GM12878 (cell line): ENCODE results near the gene DEXI. TPM values are rescaled to one million over a fixed set of nuclear protein-coding genes. Genes with fewer than 3 reads are reported as not detected.
A peak's percentile ranks its signal among the peaks of the same experiment; 100 is the strongest.

Source experiments
- ATAC-seq: fragments of 200-7000 bp; cut with Tn5 transposase; 3 replicates; pipeline ENCODE4 v1.9.1; 2020; ENCODE audit warnings: mild to moderate bottlenecking, moderate library complexity
- BruUV-seq: library from RNA; stranded (reverse); fragments of 400-500 nt; replicated peaks from 2 replicates; lab custom pipeline; 2021; lab: Mats Ljungman, UMichigan
- CTCF ChIA-PET: fragments of 300-600 bp; sonication (Branson Sonifier 250); formaldehyde crosslinking; extraction: SDS; loops from one replicate; lab custom pipeline; 2021; ENCODE audit warnings: inconsistent platforms; lab: Yijun Ruan, JAX
- POLR2A ChIA-PET: fragments of 350-600 bp; formaldehyde crosslinking; extraction: SDS; loops from one replicate; lab custom pipeline; 2021; ENCODE audit warnings: inconsistent platforms; lab: Charles Lee
- RAD21 ChIA-PET: fragments of 300-600 bp; sonication (Branson Sonifier 250); formaldehyde crosslinking; loops from one replicate; lab custom pipeline; 2023; ENCODE audit warnings: antibody characterized with exemption; ENCODE audit not compliant: unreplicated experiment; lab: Charles Lee
- SMC1A ChIA-PET: fragments of 300-600 bp; sonication (Branson Sonifier 250); formaldehyde crosslinking; loops from one replicate; lab custom pipeline; 2023; ENCODE audit not compliant: unreplicated experiment, uncharacterized antibody; lab: Charles Lee
- DNase-seq: peaks from one replicate; pipeline ENCODE4 v3.0.0-alpha.2; 2011; ENCODE audit warnings: low read depth, low spot score
- FAIRE-seq: peaks from 3 replicates; lab custom pipeline; 2011; peaks lifted over from hg19 to GRCh38; lab: Jason Lieb, UNC
- H2AFZ ChIP-seq: 2 replicates; pipeline ENCODE4 v1.6.0; 2011; ENCODE audit warnings: low read depth, low read length, control low read depth; ENCODE audit not compliant: control insufficient read depth
- H3K27ac ChIP-seq: 2 replicates; pipeline ENCODE4 v1.5.1; 2011; ENCODE audit warnings: control low read depth; ENCODE audit not compliant: control insufficient read depth, insufficient read depth
- H3K27me3 ChIP-seq, 2 experiments: replicated peaks in 1 of 2; 2 replicates each; pipeline versions ENCODE4 v1.6.0 to v1.6.1; 2011; ENCODE audit warnings: low read length in 1 of 2; ENCODE audit not compliant: control insufficient read depth in 2 of 2, insufficient read depth in 2 of 2
- H3K36me3 ChIP-seq, 2 experiments: 2 replicates each; pipeline ENCODE4 v1.5.1; 2011; ENCODE audit warnings: low read length in 1 of 2; ENCODE audit not compliant: control insufficient read depth in 2 of 2, insufficient read depth in 2 of 2
- H3K4me1 ChIP-seq: 2 replicates; pipeline ENCODE4 v1.6.1; 2011; ENCODE audit warnings: mild to moderate bottlenecking, low read length, moderate library complexity, mixed read lengths; ENCODE audit not compliant: control insufficient read depth, insufficient read depth
- H3K4me2 ChIP-seq: 2 replicates; pipeline ENCODE4 v1.6.0; 2011; ENCODE audit warnings: control low read depth; ENCODE audit not compliant: control insufficient read depth, insufficient read depth
- H3K4me3 ChIP-seq: fragments of 200-600 bp; sonication (generic); 2 replicates; pipeline ENCODE4 v1.5.1; 2016
- H3K79me2 ChIP-seq: 2 replicates; pipeline ENCODE4 v1.6.0; 2011; ENCODE audit warnings: low read length; ENCODE audit not compliant: control insufficient read depth, insufficient read depth
- H3K9ac ChIP-seq: 2 replicates; pipeline ENCODE4 v1.8.0; 2011; ENCODE audit warnings: low read length, control low read depth, mixed read lengths; ENCODE audit not compliant: control insufficient read depth, insufficient read depth
- H3K9me3 ChIP-seq: replicated peaks from 3 replicates; pipeline ENCODE4 v1.5.1; 2011; ENCODE audit warnings: mild to moderate bottlenecking, low read length; ENCODE audit not compliant: control insufficient read depth, insufficient read depth
- H4K20me1 ChIP-seq: 2 replicates; pipeline ENCODE4 v1.6.0; 2011; ENCODE audit not compliant: control insufficient read depth, insufficient read depth
- BCL11A ChIP-seq: IDR thresholded peaks from 2 replicates; pipeline ENCODE4 v1.6.1; 2011; ENCODE audit warnings: low read depth, low read length
- BRCA1 ChIP-seq: IDR thresholded peaks from 2 replicates; pipeline ENCODE4 v1.6.1; 2011; ENCODE audit warnings: low read depth, low read length, improper control_type of control experiment
- CEBPB ChIP-seq, 2 experiments: fragments of 150-350 bp in 1 of 2; IDR thresholded peaks; 2 replicates each; pipeline ENCODE4 v1.6.1; 2012 to 2014; ENCODE audit warnings: low read depth in 2 of 2, low read length in 2 of 2, borderline replicate concordance in 1 of 2, inconsistent platforms in 1 of 2
- CHD2 ChIP-seq: IDR thresholded peaks from 2 replicates; pipeline ENCODE4 v1.6.1; 2011; ENCODE audit warnings: low read depth, low read length, improper control_type of control experiment, borderline replicate concordance
- HCFC1 ChIP-seq: fragments of 150-350 bp; IDR thresholded peaks from 2 replicates; pipeline ENCODE4 v1.6.1; 2014; ENCODE audit warnings: low read length
- HDAC6 ChIP-seq: fragments of 200-600 bp; sonication (generic); IDR thresholded peaks from one replicate; pipeline ENCODE4 v1.8.0; 2017; ENCODE audit warnings: antibody characterized with exemption; ENCODE audit not compliant: unreplicated experiment
- LARP7 ChIP-seq: fragments of 450-650 bp; IDR thresholded peaks from 2 replicates; pipeline ENCODE4 v1.6.1; 2017; ENCODE audit warnings: mild to moderate bottlenecking
- MTA2 ChIP-seq: fragments of 450-650 bp; IDR thresholded peaks from 2 replicates; pipeline ENCODE4 v1.6.1; 2016; ENCODE audit warnings: low read depth, mild to moderate bottlenecking, moderate library complexity
- PAX5 ChIP-seq: IDR thresholded peaks from 2 replicates; pipeline ENCODE4 v1.6.1; 2011; ENCODE audit warnings: low read depth, low read length, borderline replicate concordance
- PML ChIP-seq: IDR thresholded peaks from 2 replicates; pipeline ENCODE4 v1.6.1; 2012; ENCODE audit warnings: low read length, inconsistent platforms
- POLR2A ChIP-seq: IDR thresholded peaks from 2 replicates; pipeline ENCODE4 v1.6.1; 2011; ENCODE audit warnings: low read depth, mild to moderate bottlenecking, low read length
- POLR2AphosphoS5 ChIP-seq: IDR thresholded peaks from 2 replicates; pipeline ENCODE4 v1.6.1; 2011; ENCODE audit warnings: mild to moderate bottlenecking, low read length, inconsistent platforms
- RB1 ChIP-seq: fragments of 450-650 bp; formaldehyde crosslinking; IDR thresholded peaks from 2 replicates; pipeline ENCODE4 v1.6.1; 2017; ENCODE audit warnings: mild to moderate bottlenecking, borderline replicate concordance
- RBBP5 ChIP-seq: fragments of 200-600 bp; sonication (generic); conservative IDR thresholded peaks from 2 replicates; pipeline ENCODE4 v1.6.1; 2016
- RUNX3 ChIP-seq: IDR thresholded peaks from 2 replicates; pipeline ENCODE4 v1.6.1; 2012; ENCODE audit warnings: low read length, inconsistent platforms
- SMC3 ChIP-seq: IDR thresholded peaks from 2 replicates; pipeline ENCODE4 v1.6.1; 2011; ENCODE audit warnings: low read length, improper control_type of control experiment, borderline replicate concordance
- SRF ChIP-seq, 2 experiments: IDR thresholded peaks; 2 replicates each; pipeline ENCODE4 v1.6.1; 2011; ENCODE audit warnings: low read depth in 2 of 2, low read length in 2 of 2, mild to moderate bottlenecking in 1 of 2, moderate library complexity in 1 of 2
- TBL1XR1 ChIP-seq: IDR thresholded peaks from 2 replicates; pipeline ENCODE4 v1.6.1; 2012; ENCODE audit warnings: low read depth, low read length, improper control_type of control experiment
- WRNIP1 ChIP-seq: IDR thresholded peaks from 2 replicates; pipeline ENCODE4 v1.6.1; 2011; ENCODE audit warnings: low read depth, low read length, improper control_type of control experiment, borderline replicate concordance
- ZNF217 ChIP-seq: fragments of 450-650 bp; IDR thresholded peaks from 2 replicates; pipeline ENCODE4 v1.6.1; 2017; ENCODE audit warnings: antibody characterized with exemption, mild to moderate bottlenecking
- ZNF592 ChIP-seq: fragments of 450-650 bp; IDR thresholded peaks from 2 replicates; pipeline ENCODE4 v1.6.1; 2017; ENCODE audit warnings: mild to moderate bottlenecking, moderate library complexity
- ZSCAN29 ChIP-seq: fragments of 450-650 bp; IDR thresholded peaks from 2 replicates; pipeline ENCODE4 v1.6.1; 2017; ENCODE audit warnings: mild to moderate bottlenecking, moderate library complexity
- WGBS: methylation state at CpG from one replicate; pipeline ENCODE4 v1.1.6; 2016; ENCODE audit warnings: low lambda C conversion rate; ENCODE audit not compliant: insufficient replicate concordance, insufficient coverage; ENCODE audit errors: missing lambda C conversion rate; 5-methylcytosine and 5-hydroxymethylcytosine counted together
- in situ Hi-C: fragments of 300-500 bp; cut with MboI; formaldehyde crosslinking; loops from 9 replicates; pipeline ENCODE4 v1.14.3; 2018; ENCODE audit warnings: mixed read lengths
- intact Hi-C: fragments of 100-400 bp; cut with micrococcal nuclease; formaldehyde crosslinking; loops from one replicate; pipeline ENCODE4 v1.14.2; 2022; ENCODE audit not compliant: unreplicated experiment
- polyA plus RNA-seq, 11 experiments: library from polyadenylated mRNA; depleted of rRNA in 4 of 11; unstranded in 6 of 11; stranded (reverse) in 5 of 11; fragments of >200 nt; fragmentation: Nextera tagmentation in 4 of 11; fragmentation: Illumina TruSeq in 1 of 11; extraction: Ambion mirVana in 4 of 11; extraction: Trizol in 1 of 11; gene quantifications; 1 replicate in 1 of 11; 2 replicates in 10 of 11; pipeline versions ENCODE4 v1.2.1 to v1.2.3, GENCODE V29; 2011 to 2016; ENCODE audit warnings: inconsistent platforms in 2 of 11, missing spikeins in 2 of 11, low read depth in 1 of 11
- total RNA-seq, 4 experiments: library from RNA; depleted of rRNA in 3 of 4; stranded (reverse); fragments of >200 nt in 3 of 4; fragmentation: Illumina TruSeq in 1 of 4; extraction: Trizol in 1 of 4; gene quantifications; 2 replicates each; pipeline versions ENCODE4 v1.2.1 to v1.2.3, GENCODE V29; 2013 to 2021
- TF ChIP-seq, protein P1 (sequence below): fragments of 450-650 bp; IDR thresholded peaks from 2 replicates; pipeline ENCODE4 v1.6.1; 2017; ENCODE audit warnings: mild to moderate bottlenecking

The DEXI gene
- total and polyA plus RNA-seq, 10 of the 15 experiments (the other 5 are each of a cell fraction or from before 2014, with no cell fraction given): 1.4 to 26.3 (median 18.4) TPM

- RAD21 ChIA-PET: interaction anchor here (0.8 kb wide), 1 partner anchor 21 kb away, joined by 3 read pairs; no protein-coding TSS in a partner anchor
- no peak overlapping the region for H3K27ac ChIP-seq
- no peak for TF ChIP-seq SRF (IDR thresholded peaks at IDR 0.05; ENCODE audit: low read depth in 2 of 2, low read length in 2 of 2)
- no peak for TF ChIP-seq TBL1XR1
- TF ChIP-seq CEBPB (IDR thresholded peaks at IDR 0.05; ENCODE audit: borderline replicate concordance in 1 of 2, low read depth in 2 of 2, low read length in 2 of 2): no peak
- no peak for TF ChIP-seq LARP7
- TF ChIP-seq ZSCAN29: no peak
- TF ChIP-seq WRNIP1: no peak
- TF ChIP-seq RB1: no peak
- TF ChIP-seq HCFC1: no peak
- no peak for TF ChIP-seq POLR2AphosphoS5
- TF ChIP-seq, protein P1, sequence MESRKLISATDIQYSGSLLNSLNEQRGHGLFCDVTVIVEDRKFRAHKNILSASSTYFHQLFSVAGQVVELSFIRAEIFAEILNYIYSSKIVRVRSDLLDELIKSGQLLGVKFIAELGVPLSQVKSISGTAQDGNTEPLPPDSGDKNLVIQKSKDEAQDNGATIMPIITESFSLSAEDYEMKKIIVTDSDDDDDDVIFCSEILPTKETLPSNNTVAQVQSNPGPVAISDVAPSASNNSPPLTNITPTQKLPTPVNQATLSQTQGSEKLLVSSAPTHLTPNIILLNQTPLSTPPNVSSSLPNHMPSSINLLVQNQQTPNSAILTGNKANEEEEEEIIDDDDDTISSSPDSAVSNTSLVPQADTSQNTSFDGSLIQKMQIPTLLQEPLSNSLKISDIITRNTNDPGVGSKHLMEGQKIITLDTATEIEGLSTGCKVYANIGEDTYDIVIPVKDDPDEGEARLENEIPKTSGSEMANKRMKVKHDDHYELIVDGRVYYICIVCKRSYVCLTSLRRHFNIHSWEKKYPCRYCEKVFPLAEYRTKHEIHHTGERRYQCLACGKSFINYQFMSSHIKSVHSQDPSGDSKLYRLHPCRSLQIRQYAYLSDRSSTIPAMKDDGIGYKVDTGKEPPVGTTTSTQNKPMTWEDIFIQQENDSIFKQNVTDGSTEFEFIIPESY: no peak
- no peak for TF ChIP-seq RBBP5
- no peak for TF ChIP-seq CHD2
- TF ChIP-seq ZNF217: no peak
- TF ChIP-seq SMC3: no peak
- no peak for TF ChIP-seq PAX5
- no peak for TF ChIP-seq MTA2
- TF ChIP-seq HDAC6: no peak
- TF ChIP-seq ZNF592: no peak
- peak; percentile 40; the same call in 1 of the 2 replicates for TF ChIP-seq POLR2A
- no peak for TF ChIP-seq BRCA1
- TF ChIP-seq PML: peak; percentile 52
- TF ChIP-seq RUNX3: peak; percentile 71
- no peak for TF ChIP-seq BCL11A
Measured at GRCh38 chr16:10931134-10931533, 11.1 kb downstream of the DEXI start.

More at GRCh38 chr16:10931134-10931533, 11.1 kb downstream of the DEXI start:
- Histone ChIP-seq H3K79me2 (peaks cover 6% of the 10 kb centered on the region), H3K27me3 (no peaks in the 10 kb centered on the region), H3K4me1 (peaks cover 3% of the 10 kb centered on the region), H3K9ac (no peak overlapping the region), H2AFZ (no peak overlapping the region), H3K4me2 (no peak overlapping the region), H4K20me1 (no peaks in the 10 kb centered on the region; the same call in 1 of the 2 replicates), H3K9me3 (no peaks in the 10 kb centered on the region), H3K36me3 (peaks cover under 1 to 2% of the 10 kb centered on the region in 2 experiments; a peak in 2 of 4 replicates), H3K4me3 (no peak overlapping the region)
- DNase-seq: no peak
- CTCF ChIA-PET: interaction anchor here (1.1 kb wide), 1 partner anchor 192 kb away, joined by 5 read pairs; no protein-coding TSS in a partner anchor
- no peak for ATAC-seq
- no TSS peak for BruUV-seq
- FAIRE-seq: no peak
- 74% methylated on average over 7 of the region's 7 CpGs for WGBS
- SMC1A ChIA-PET: interaction anchor here (1.2 to 2.2 kb wide), 4 partner anchors 9 to 39 kb away, joined by 3 to 12 read pairs (median 4); partner anchors contain the start of gene DEXI
- POLR2A ChIA-PET: interaction anchor here (1.2 to 1.8 kb wide), 3 partner anchors 9 to 25 kb away, joined by 3 to 13 read pairs (median 4); partner anchors contain the start of gene DEXI
- in situ Hi-C loops (no loop called here), intact Hi-C loops (no loop called here)
